Activated CD8-positive, alpha-beta T cell treated with anti-CD3 and anti-CD28 coated beads for 36 hours (primary cell): ENCODE data around the gene GFOD1. TPM values are rescaled to one million over a fixed set of nuclear protein-coding genes. Genes with fewer than 3 reads are reported as not detected.

Source experiments
- ATAC-seq: fragments of 200-7000 bp; cut with Tn5 transposase; one replicate; pipeline ENCODE4 v1.10.0; 2021; ENCODE audit warnings: mild to moderate bottlenecking, moderate library complexity
- CTCF ChIA-PET: fragments of 350-600 bp; sonication (Branson Sonifier 250); formaldehyde crosslinking; loops from one replicate; lab custom pipeline; 2021; ENCODE audit warnings: antibody characterized with exemption; lab: Charles Lee
- POLR2A ChIA-PET: fragments of 350-600 bp; sonication (Branson Sonifier 250); formaldehyde crosslinking; loops from one replicate; lab custom pipeline; 2021; ENCODE audit warnings: antibody characterized with exemption; lab: Charles Lee
- DNase-seq: peaks from one replicate; pipeline ENCODE4 v3.0.0-alpha.2; 2020
- H3K27ac Mint-ChIP-seq: one replicate; pipeline ENCODE4 v1.8.0; 2021; ENCODE audit warnings: mild to moderate bottlenecking, mixed read lengths
- H3K27me3 Mint-ChIP-seq: one replicate; pipeline ENCODE4 v1.8.0; 2021; ENCODE audit warnings: mixed read lengths
- H3K36me3 Mint-ChIP-seq: one replicate; pipeline ENCODE4 v1.8.0; 2021; ENCODE audit warnings: low read depth, mixed read lengths
- H3K4me1 Mint-ChIP-seq: one replicate; pipeline ENCODE4 v1.8.0; 2021; ENCODE audit warnings: low read depth, mixed read lengths
- H3K4me3 Mint-ChIP-seq: one replicate; pipeline ENCODE4 v1.8.0; 2021; ENCODE audit warnings: mild to moderate bottlenecking, moderate library complexity, mixed read lengths
- H3K9me3 Mint-ChIP-seq: one replicate; pipeline ENCODE4 v1.8.0; 2021; ENCODE audit warnings: mixed read lengths
- intact Hi-C: fragments of 100-400 bp; cut with micrococcal nuclease; formaldehyde crosslinking; loops from one replicate; pipeline ENCODE4 v1.10.0; 2022
- total RNA-seq, 2 experiments: library from RNA; stranded (reverse); gene quantifications; one replicate each; pipeline ENCODE4 v1.2.3, GENCODE V29; 2021
- TF ChIP-seq, protein P1 (sequence below): fragments of 200-600 bp; IDR thresholded peaks from one replicate; pipeline ENCODE4 v1.8.0; 2022; ENCODE audit warnings: antibody characterized with exemption, mild to moderate bottlenecking

Gene GFOD1
- total RNA-seq, 2 experiments from 2014 or later: 12.3 to 12.9 TPM

DNA sequence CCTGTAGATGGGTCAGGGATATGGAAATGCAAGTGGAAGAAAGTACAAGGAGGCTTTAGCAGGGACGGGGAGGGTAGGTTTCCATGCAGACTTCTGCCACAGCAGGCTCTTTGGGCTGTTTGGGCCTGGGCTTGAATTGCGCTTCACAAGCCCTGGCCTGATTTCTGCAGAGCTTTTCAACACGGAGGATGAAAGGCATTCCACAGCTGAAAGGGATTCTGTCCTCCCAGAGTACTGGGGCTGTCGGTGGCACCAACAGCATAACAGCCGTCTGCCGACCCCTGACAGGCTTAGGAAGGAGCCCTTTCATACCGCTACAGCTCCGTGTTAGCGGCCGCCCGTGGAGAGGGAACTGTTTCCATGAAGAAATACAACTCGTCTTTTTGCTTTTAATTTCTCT is 136.1 kb downstream of the GFOD1 start:
- intact Hi-C loops: no loop called here
- DNase-seq (no peak), ATAC-seq (no peak)
- H3K4me1 Mint-ChIP-seq: peaks cover 29% of the 10 kb centered on the region
- H3K36me3 Mint-ChIP-seq: no peaks in the 10 kb centered on the region
- ChIA-PET CTCF (no interaction called here), POLR2A (no interaction called here)
- TF ChIP-seq, protein P1, sequence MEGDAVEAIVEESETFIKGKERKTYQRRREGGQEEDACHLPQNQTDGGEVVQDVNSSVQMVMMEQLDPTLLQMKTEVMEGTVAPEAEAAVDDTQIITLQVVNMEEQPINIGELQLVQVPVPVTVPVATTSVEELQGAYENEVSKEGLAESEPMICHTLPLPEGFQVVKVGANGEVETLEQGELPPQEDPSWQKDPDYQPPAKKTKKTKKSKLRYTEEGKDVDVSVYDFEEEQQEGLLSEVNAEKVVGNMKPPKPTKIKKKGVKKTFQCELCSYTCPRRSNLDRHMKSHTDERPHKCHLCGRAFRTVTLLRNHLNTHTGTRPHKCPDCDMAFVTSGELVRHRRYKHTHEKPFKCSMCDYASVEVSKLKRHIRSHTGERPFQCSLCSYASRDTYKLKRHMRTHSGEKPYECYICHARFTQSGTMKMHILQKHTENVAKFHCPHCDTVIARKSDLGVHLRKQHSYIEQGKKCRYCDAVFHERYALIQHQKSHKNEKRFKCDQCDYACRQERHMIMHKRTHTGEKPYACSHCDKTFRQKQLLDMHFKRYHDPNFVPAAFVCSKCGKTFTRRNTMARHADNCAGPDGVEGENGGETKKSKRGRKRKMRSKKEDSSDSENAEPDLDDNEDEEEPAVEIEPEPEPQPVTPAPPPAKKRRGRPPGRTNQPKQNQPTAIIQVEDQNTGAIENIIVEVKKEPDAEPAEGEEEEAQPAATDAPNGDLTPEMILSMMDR: no peak
- H3K4me3 Mint-ChIP-seq: no peak overlapping the region
- no peaks in the 10 kb centered on the region for H3K9me3 Mint-ChIP-seq
- H3K27me3 Mint-ChIP-seq: no peaks in the 10 kb centered on the region
- no peak overlapping the region for H3K27ac Mint-ChIP-seq

DNA sequence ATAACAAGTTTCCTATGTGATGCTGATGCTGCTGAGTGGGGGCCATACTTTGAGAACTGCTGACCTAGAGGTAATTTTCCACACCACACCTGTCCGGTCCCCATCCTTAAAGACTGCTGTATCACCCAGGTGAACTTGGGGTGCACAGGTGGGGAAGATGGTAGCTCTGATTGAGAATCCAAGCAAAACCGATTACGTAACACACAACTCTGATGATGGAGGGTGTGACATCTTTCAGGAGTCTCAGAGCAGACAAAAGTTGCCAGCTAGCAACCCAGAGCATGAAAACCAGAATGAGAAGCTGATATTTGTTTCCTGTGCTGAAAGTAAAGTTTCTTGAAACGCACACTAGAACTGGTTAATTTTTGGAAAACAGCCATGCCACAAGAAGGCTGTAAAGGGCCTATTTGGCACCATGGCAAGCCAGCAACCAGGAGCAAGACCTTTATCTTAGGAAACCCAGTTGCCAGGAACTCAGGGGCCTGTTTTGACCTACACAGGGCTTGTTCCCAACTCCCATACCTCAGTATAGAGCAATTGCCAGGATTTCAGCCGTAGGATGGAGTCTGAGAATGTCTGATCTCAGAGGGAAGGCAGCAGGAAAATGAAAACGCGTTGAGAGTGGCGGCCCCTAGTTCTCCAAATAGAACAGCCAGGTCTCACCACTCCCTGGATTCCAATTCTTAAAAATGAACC is 137.4 kb downstream of the GFOD1 start:
- intact Hi-C loops: no loop called here
- H3K27me3 Mint-ChIP-seq: no peaks in the 10 kb centered on the region
- no peaks in the 10 kb centered on the region for H3K9me3 Mint-ChIP-seq
- TF ChIP-seq, protein P1: no peak
- no peak overlapping the region for H3K4me3 Mint-ChIP-seq
- no peak for ATAC-seq
- CTCF ChIA-PET: interaction anchor here (1.3 to 1.6 kb wide), 2 partner anchors 18 to 19 kb away, joined by 3 to 8 read pairs; no protein-coding TSS in a partner anchor
- no peaks in the 10 kb centered on the region for H3K36me3 Mint-ChIP-seq
- POLR2A ChIA-PET: interaction anchor here (0.6 kb wide), 1 partner anchor 178 kb away, joined by 3 read pairs; no protein-coding TSS in a partner anchor
- H3K27ac Mint-ChIP-seq: no peak overlapping the region
- DNase-seq: no peak
- peaks cover 15% of the 10 kb centered on the region for H3K4me1 Mint-ChIP-seq

DNA sequence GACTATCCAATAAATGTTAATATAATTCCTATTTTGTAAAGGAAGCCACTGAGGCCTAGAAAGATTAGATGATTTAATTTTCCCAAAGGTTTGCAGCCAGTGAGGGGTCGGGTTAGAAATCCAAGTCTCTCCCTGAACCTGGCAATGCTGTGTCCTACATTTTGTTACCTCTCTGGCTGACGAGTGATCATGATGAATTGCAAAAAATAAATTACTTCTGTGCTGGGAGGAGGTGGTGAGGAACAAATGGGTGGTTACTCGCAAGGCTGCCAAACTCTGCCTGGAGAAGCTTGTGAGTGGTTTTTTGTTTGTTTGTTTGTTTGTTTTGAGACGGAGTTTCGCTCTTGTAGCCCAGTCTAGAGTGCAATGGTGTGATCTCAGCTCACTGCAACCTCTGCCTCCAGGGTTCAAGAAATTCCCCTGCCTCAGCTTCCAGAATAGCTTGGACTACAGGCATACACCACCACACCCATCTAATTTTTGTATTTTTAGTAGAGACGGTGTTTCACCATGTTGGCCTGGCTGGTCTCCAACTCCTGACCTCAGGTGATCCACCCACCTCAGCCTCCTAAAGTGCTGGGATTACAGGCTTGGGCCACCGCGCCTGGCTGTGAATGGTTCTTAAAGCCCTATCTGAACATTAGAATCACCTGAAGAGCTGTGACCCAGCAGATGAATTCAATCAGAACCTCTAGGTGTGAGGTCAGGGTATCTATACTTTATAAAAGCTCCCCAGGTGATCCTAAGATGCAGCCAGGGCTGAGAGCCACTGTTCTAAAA is 138.9 kb downstream of the GFOD1 start:
- ChIA-PET CTCF (interaction anchor here (1.4 to 1.6 kb wide), 2 partner anchors 11 to 18 kb away, joined by 5 to 8 read pairs; no protein-coding TSS in a partner anchor), POLR2A (no interaction called here)
- H3K4me3 Mint-ChIP-seq: no peak overlapping the region
- no peak overlapping the region for H3K27ac Mint-ChIP-seq
- H3K36me3 Mint-ChIP-seq: no peaks in the 10 kb centered on the region
- TF ChIP-seq, protein P1: no peak
- peaks cover 2% of the 10 kb centered on the region for H3K4me1 Mint-ChIP-seq
- H3K9me3 Mint-ChIP-seq: no peaks in the 10 kb centered on the region
- no peak for ATAC-seq
- intact Hi-C loops: no loop called here
- H3K27me3 Mint-ChIP-seq: no peaks in the 10 kb centered on the region
- no peak for DNase-seq

DNA sequence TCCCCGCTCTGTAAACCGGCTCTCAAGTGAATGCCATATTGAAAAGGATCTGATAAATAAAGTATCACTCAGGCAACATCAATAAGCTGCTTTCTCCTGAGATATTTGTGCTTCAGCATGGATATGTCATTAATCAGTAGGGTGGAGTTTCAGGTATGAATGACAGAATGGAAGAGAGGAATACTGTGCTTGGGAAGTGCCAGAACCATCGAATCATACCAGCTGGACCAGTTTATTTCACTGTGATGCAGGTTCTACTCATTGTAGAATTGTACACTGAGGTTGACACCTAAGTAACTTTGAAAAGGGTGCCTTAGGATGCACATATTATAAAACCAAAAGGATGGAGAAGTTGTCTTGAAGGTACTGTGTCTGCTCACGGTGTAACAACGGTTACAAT is 141.2 kb downstream of the GFOD1 start:
- Mint-ChIP-seq H3K27ac (no peak overlapping the region), H3K4me3 (no peak overlapping the region), H3K27me3 (no peaks in the 10 kb centered on the region), H3K4me1 (no peaks in the 10 kb centered on the region), H3K9me3 (no peaks in the 10 kb centered on the region), H3K36me3 (no peaks in the 10 kb centered on the region)
- intact Hi-C loops: no loop called here
- DNase-seq (no peak), ATAC-seq (no peak)
- TF ChIP-seq, protein P1: no peak
- POLR2A ChIA-PET: no interaction called here
- CTCF ChIA-PET: no interaction called here
